Measurements from ENCODE around the gene SMIM38. TPM values are rescaled to one million over a fixed set of nuclear protein-coding genes. Genes with fewer than 3 reads are reported as not detected.

The SMIM38 gene
- total RNA-seq, 2 experiments from 2014 or later: 0.94 to 1.1 TPM

DNA sequence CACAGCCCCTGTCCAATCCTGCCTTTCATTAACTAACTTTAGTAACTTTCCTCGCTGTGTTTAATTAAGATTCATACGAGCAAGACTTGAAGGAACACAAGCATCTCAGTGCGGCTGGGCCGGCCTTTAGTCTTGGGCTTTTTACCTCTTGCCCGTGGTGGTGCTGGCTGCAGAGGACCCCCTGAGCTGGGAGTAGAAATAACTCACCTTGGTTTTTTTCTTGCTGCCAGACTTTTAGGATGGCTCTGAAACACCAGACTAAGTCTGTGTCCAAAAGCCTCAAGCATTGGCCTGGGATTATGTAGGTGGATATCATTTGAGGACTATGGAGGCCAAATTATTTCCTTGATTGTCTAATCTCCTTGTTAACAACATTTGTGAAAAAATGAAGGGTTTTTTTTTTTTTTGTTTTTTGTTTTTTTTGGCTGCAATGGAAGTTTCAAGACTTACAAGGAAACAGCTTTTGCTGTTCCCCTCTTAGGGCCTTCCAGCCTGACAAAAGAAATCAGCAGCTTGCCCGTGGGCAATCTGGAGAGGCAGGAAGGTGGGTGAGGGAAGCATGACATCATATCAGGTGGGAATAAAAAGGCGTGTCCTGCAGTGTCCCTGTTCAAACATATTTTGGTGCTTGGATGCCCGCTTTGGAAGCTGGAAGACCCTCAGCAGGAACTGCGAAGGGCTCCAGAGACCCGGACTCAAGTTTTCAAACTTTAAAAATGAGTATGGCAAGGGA is 44.0 kb downstream of the SMIM38 start:
- POLR2A ChIA-PET: interaction anchor here (0.7 kb wide), 1 partner anchor 59 kb away, joined by 6 read pairs; no protein-coding TSS in a partner anchor

GRCh38 chr11:69200331-69201065 is 44.8 kb downstream of the SMIM38 start:
- POLR2A ChIA-PET: interaction anchor here (0.7 kb wide), 1 partner anchor 58 kb away, joined by 6 read pairs; no protein-coding TSS in a partner anchor
- CTCF ChIA-PET: no interaction called here

More for the DNA sequence above, 44.0 kb downstream of the SMIM38 start:
- CTCF ChIA-PET: no interaction called here

DNA sequence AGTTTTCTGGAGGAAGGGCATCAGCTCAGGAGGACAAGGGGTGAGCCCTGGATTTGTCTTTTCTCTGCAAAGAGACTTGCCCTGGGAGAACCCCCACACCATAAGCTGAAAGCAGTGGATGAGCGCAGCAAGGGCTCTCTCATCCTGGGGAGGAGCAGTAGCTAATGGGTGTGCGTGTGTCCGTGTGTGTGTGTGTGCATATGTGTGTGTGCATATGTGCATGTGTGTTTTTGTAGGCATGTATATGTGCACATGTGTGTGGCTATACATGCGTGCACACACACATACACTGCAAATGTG is 45.3 kb downstream of the SMIM38 start:
- ChIA-PET POLR2A (no interaction called here), CTCF (interaction anchor here (0.6 kb wide), 1 partner anchor 165 kb away, joined by 4 read pairs; no protein-coding TSS in a partner anchor)

DNA sequence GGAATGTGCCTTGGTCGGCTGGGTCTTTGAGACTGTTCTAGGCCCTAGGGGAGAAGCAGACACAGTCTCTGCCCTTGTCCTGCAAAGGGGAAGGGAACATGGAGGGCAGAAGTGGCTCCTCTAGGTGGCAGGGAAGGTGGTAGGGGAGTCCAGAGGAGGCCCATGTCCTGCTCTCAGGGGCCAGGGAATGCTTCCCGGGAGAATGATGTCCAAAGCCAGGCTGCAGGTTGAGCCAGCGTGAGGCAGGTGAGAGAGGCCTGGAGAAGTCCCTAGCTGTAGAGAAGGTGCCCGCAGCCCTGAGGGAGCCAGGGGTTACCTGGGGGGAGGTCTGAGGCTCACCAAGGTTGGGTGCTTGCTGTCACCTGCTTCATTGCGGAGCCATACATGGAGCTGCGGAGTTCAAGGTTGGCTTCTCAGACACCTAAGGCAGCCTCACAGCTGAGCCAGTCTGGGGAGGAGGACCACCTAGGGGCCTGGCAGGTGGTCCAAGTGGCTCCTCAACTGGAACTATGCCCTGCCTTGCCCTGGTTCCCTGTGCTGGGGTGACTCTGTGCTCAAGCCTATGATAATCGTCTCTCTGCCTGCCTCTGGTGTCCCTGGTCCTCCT is 46.1 kb downstream of the SMIM38 start:
- CTCF ChIA-PET: no interaction called here
- POLR2A ChIA-PET: no interaction called here

DNA sequence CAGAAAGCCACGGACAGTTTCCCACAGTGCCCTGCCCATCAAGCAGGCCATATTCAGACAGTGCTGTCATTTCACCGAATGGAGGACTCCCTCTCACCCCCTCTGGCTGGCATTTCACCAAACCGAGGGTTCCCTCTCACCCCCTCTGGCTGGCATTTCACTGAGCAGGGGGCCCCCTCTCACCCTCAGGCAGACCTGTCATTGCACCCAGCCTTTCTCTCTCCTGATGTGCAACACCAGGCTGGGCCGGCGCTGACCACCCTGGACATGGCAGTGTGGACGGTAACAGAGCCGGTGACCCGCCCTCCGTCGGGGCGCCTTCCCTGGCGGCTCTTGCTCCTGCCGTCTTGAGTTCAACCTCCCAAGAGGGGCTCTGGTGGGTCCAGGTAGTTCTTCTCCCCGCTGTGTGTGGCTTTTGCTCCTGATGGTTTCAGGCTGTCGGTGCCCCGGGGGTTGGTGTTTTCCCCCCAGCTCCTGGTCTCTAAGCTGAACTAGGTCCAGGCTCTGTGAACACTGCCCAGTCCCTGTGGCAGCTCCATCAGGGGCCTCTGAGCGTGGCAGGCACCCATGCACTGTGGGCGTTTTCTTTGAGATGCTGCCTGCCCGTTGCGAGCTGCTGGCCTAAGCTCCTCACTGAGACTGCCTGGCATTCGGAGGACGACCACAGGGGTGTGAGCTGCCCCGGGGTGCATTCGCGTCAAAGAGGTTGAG is 46.9 kb downstream of the SMIM38 start:
- POLR2A ChIA-PET: no interaction called here
- CTCF ChIA-PET: no interaction called here

GRCh38 chr11:69203381-69203780 is 47.6 kb downstream of the SMIM38 start:
- POLR2A ChIA-PET: no interaction called here

DNA sequence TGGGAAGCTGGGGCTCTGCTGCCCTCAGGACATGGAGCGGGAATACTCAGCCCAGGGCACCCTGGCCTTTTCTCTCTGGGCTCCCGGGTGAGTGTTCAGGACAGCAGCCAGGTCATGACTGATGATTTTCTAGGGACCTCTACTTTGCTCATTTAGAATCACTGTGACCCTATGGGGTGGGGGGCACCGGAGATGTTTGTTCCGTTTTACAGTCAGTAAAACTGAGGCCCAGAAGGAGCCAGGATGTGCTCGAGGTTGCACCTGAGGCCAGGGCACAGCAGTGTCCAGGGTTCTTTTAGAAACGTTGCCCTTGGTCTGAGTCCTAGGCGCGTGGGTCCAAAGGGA is 48.1 kb downstream of the SMIM38 start:
- CTCF ChIA-PET: no interaction called here
- POLR2A ChIA-PET: no interaction called here

More at GRCh38 chr11:69203381-69203780, 47.6 kb downstream of the SMIM38 start:
- CTCF ChIA-PET: no interaction called here

DNA sequence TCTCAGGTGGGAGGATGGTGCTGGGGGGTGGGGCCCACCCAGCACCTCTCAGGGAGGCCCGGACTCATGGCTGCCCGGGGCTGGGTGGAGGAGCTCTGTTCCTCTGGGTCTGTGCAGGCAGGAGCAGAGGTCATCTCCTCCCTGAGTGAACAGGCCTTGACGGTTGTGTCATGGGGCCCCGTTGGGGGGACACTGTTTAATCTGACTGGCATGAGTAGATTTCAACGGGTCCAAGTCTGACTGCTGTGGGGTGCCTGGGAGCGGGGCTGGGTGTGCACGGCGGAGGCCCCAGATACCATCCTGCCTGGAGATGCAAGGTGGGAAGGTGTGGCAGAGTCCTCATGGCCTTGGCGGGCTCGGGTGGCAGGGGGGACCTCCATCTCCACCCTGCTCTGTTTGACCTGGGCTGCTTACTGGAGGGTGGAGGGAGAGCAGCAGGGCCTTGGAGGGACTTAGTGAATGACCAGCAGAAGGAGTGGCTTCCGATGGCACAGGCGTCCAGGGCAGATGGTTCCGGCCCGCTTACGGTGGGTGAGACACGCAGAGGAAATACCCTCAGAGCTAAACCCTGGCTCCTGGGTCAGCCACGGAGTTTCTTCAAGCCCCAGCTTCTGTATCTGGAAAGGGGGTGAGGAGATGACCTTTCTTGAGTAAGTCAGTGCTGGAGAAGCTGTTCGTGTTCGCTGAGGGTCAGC is 48.7 kb downstream of the SMIM38 start:
- CTCF ChIA-PET: no interaction called here
- POLR2A ChIA-PET: no interaction called here

DNA sequence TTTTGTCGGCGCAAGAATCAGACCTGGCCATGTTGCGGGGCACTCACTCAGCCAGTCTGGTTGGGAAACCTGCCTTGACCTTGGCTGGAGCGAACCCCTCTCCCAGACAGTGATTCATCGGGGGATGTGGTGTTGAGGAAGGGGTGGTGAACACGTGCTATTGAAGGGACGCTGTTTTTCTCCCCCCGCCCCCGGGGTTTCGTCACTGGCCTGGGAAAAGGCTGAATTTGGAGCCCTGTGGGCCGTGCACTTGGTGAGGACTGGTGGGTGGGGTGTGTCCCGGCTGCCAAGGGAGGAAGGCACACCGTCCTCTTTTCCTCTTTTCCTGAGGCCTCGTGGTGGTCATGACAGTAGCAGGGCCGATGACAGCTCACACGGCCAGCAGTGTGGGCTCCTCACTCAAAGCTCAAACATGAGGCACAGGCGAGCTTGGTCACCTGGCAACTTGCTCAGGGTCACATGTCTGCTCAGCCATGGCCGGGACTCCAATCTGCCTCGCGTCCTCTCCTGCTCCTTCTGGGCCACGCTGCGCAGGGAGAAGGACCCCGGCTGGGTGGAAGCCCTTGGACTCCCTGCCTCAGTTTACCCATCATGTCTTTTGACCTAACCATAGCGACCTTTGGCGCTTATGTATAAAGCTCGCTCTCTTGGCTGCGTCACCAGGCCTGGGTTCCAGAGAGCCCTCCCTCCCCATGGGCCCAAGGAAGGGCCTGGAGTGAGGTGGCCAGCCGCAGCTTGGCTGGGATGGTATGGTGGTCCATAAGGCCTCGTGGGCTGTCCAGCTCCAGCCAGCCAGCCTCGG is 49.4 kb downstream of the SMIM38 start:
- POLR2A ChIA-PET: no interaction called here
- CTCF ChIA-PET: no interaction called here

Other genes starting within 250 kb of the SMIM38 start
- not detected for gene MRGPRD, start 174.9 kb upstream of the SMIM38 start, total RNA-seq
- gene MRGPRF, start 142.7 kb upstream of the SMIM38 start, total RNA-seq: not detected
- gene TPCN2, start 107.0 kb upstream of the SMIM38 start, total RNA-seq: 10 to 100 TPM; 12.7 to 14.4 TPM
- under 1 TPM in 1 of 2 experiments, not detected in 1; 0.23 TPM for gene MYEOV, start 138.2 kb downstream of the SMIM38 start, total RNA-seq